Activated effector memory CD4-positive, alpha-beta T cell treated with Interleukin-2 at 50 U/mL for 16 hours (primary cell): ENCODE data around the gene TBXAS1.
"Not testable (repeated sequence)": the region's sequence is repeated elsewhere in the genome, so short reads cannot be mapped to it uniquely, and the experiment has no call there.

ENCODE experiments used
- DNase-seq: peaks from one replicate; pipeline ENCODE4 v3.0.0-alpha.2; 2020

TBXAS1 gene

DNA sequence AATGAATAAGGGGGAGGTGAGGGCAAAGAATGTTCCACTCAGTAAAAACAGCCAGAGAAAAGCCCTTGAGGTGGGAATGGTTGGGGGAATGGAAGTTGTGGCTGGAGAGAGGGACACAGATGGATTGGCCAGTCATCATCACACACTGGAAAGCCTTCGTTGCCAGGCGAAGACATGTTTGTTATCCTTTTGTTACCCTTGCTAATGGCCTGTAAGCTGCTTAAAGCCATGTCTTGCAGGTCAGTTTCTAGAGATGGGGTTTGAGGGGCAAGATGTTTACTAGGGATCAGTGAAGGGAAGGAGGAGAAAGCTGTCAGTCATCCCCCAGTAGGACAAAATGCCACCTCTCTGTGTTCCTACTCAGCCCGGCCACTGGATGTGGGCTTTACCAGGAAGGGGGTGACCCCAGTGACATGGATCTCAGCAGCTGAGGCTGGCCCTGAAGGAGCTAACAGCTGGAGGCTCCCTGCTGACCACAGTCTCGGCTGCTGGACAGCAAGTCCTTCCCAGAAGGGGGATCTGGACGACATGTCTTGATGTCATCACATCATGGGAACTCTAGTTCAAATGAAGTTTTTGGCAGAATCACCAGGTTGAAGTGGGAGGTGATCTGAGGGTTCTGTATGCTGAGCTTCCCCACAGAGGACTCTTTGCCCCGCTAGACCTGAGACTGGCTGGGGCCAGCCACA, 66.2 kb downstream of the TBXAS1 start:
- no peak for DNase-seq

DNA sequence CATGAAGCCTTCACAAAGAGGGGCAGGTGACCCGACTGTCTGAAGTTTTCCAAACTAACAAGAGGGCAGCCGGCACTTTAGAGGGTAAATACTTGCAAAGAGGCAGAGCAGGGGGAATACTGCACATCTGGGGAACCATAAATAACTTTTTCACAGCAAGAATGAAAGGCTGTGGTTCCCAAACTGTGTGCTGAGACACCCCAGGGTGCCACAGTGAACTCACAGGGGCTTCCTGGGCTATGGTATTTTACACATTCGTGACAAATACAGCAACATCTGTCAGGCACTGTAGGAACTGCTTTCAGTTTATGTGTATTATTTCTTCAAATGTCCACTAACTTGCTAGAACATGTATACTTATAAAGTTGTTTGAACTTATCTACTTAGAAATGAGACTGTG, 67.2 kb downstream of the TBXAS1 start:
- DNase-seq: no peak

DNA sequence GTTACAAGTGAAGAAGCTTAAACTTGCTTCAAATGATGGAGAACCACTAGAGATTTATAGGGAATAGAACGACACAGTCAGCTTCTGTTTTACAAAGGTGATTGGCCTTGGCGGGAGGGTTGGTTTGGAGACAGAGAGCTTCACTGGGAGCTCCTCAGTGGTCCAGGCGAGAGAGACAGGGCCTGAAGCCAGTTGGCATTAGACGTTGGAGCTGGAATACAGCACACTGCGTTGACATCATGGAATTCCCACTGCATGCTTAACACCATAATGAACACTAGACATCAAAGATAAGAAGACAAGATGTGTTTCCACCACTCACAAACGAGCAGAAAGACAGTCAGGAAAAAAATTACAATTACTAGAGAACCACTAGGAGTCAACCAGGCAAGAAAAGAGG, 67.8 kb downstream of the TBXAS1 start:
- no peak for DNase-seq

DNA sequence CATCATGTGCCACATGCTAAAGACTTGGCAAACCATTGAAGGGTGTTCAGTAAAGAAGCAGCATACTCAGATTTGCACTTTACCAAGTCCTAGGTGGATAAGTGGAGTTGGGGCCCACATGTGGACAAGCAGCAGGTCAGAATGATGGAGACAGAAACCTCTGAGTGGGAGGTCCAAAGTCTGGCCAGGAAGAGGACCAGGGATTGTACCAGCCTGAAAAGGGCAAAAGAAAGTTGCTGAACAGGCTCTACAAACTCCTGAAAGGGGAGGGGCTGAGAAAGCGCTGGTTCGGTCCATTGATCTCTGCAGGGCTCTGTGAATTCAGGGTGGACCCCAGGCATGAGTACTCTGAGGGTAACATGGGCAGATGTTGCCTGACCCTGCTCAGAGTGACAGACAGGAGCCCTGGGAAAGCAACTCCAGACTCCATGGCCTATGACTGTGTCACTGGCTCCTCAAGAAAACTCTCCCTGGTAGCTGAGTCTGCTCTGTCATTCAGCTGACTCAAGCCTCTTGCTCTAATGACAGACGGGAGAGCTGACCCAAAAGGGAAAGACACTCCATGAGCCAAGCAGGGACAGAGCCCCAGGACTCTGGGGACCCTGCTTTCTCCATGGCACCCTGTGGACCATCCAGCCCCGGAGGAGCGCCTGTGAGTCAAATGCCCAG, 68.5 kb downstream of the TBXAS1 start:
- no peak for DNase-seq

DNA sequence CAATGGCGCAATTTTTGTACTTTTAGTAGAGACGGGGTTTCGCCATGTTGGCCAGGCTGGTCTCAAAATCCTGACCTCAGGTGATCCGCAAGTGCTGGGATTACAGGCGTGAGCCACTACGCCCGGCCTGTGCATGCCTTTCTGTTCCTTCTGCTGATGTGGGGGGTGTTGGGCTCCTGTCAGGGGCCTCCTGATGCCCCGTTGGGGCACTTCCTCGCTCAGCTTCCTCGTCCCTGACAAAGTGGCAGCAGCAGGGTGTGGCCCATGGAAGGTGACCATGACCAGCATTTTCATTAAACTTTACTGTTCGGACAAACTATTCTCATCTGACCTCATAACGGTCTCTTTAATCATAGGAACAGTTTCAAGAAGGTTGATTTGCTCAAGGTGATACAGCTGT, 69.4 kb downstream of the TBXAS1 start:
- no peak for DNase-seq

DNA sequence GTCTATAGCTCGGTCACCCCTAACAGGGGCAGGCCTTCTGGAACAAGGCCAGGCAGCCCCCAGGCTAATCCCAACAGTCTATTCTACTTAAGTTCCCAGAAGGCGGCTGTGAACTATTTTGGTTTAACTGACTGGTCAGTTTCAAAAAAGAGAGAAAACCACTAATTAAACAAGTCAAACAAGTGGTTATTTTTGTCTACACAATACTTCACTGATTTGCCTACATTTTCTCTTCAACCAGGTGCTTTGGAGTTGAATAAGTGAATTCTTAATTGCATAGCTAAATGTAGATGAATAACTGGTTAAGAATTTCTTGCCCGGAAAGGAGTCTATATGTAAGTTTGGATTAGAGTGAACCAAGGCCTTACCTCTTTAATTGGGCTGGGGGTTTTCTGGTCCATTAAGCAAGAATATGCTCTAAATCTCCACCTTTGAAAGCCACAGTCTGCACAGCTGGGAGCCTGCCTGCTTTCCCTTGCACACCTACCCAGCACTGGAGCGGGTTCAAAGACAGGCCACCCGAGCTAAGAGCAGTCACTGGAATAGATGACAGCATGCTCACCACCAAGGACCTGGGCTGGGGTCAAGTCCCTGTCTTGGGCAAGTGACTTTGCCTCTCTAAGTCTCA, 70.4 kb downstream of the TBXAS1 start:
- no peak for DNase-seq

DNA sequence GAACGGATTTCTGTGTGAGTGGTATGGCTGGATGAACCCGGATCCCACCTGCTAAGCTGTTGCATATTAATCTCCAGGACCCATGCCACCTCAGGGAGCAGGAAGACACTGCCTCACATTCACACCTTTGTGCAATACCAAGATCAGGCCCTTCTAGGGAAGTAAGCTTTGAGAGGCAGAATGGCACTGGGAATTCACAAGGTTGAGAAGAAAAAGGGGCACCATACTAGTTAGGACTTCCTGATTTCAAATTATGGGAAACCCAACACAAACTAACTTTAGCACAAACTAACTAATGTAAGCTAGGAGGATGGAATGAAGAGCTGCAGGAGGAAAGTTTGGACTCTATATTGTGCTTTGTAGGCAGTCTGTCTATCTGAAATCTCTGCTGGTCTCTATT, 71.3 kb downstream of the TBXAS1 start:
- DNase-seq: no peak

DNA sequence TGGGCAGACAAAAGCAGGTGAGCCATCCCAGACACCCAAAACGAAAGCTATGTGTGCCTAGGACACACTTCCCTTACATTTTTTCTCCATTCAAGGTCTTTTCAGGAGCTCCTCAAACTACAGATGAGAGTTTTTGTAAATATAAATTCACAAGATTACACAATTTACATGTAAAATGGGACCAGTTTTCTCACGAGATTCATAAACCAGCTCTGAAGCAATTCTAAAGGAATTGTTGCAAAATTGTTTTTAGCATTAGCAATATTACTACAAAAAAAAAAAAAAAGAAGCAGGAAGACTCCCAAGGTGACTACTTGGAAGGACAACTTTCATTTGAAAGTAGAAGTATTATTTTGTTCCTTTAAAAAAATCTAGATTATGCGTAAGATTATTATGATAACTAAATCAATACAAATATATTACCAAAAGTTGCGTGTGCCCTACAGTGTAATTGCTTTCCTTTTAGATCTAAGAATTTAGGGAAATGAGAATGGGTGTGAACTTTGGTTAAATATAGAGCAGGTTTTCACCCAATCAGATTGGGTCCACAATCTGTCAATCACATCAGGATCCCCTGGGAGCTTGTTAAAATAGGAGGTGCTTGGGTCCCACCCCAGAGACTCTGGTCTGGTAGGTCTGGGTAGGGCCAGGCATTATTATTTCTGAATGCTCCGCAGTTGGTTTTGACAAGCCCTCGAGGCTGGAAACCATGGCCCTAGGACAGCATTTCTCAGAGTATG, 72.2 kb downstream of the TBXAS1 start:
- no peak for DNase-seq

DNA sequence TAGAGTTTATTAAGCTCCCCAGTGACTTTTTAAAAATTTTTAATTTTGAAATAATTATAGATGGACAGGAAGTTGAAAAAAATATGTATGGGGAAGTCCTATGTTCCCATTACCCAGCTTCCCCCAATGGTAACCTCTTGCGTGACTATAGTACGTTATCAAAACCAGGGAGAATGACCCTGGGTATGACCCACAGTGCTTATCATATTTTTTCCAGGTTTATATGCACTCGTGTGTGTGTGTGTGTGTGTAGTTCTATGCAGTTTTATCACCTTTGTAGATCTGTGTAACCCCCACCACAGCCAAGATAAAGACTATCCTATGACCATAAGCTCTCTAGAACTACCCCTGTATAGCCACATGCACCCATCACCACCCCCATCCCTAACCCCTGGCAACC, 72.8 kb downstream of the TBXAS1 start:
- no peak for DNase-seq

DNA sequence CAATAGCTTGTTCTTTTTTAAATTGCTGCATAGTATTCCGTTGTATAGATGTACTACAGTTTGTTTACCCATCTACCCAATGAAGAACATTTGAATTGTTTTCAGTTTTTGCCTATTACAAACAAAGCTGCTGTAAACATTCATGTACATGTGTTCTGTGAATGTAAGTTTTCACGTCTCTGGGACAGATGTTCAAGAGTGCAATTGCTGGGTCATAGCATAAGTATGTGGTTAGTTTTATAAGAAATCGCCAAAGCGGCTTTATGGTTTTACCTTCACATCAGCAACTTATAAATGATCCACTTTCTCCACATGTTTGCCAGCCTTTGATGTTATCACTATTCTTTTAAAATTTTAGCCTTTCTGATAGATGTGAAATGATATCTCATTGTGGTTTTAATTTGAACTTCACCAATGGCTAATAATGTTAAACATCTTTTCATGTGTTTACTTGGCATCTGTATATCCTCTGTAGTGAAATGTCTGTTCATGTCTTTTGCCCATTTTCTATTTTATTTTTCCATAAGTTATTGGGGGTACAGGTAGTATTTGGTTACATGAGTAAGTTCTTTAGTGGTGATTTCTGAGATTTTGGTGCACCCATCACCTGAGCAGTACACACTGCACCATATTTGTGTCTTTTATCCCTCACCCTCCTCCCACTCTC, 73.5 kb downstream of the TBXAS1 start:
- no peak for DNase-seq

DNA sequence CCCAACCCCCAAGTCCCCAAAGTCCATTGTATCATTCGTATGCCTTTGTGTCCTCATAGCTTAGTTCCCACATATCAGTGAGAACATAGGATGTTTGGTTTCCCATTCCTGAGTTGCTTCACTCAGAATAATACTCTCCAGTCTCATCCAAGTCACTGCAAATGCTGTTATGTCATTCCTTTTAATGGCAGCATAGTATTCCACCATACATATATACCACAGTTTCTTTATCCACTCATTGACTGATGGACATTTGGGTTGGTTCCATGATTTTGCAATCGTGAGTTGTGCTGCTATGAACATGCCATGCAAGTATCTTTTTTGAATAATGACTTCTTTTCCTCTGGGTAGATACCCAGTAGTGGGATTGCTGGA, 74.0 kb downstream of the TBXAS1 start:
- not testable (repeated sequence) for DNase-seq

DNA sequence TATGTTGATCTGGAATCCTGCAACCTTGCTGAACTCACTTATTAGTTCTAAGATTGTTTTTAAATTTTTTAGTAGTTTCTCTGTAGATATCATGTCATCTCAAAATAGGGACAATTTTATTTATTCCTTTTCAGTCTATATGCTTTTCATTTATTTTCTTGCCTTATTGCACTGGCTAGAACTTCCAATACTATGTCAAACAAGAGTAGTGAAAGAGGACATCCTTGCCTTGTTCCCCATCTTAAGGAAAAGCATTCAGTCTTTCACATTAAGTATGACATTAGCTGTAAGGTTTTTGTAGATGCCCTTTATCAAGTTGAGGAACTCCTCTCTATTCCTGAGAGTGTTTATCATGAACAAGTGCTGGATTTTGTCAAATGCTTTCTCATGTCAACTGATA, 77.8 kb downstream of the TBXAS1 start:
- no peak for DNase-seq

DNA sequence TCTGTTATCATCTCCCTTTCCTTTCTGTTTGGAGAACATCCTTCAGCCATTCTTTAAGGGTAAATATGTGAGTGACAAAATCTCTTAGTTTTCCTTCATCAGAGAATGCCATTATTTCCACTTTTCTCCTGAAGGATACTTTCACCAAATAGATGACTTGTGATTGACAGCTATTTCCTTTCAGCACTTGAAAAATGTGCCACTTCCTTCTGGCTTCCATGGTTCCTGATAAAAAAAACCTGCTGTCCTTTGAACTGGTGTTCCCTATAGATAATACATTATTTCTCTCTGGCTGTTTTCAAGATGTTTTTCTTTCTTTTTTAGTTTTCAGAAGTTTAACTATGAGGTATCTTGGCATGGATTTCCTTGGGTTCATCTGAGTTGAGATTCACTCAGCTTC, 79.7 kb downstream of the TBXAS1 start:
- no peak for DNase-seq

DNA sequence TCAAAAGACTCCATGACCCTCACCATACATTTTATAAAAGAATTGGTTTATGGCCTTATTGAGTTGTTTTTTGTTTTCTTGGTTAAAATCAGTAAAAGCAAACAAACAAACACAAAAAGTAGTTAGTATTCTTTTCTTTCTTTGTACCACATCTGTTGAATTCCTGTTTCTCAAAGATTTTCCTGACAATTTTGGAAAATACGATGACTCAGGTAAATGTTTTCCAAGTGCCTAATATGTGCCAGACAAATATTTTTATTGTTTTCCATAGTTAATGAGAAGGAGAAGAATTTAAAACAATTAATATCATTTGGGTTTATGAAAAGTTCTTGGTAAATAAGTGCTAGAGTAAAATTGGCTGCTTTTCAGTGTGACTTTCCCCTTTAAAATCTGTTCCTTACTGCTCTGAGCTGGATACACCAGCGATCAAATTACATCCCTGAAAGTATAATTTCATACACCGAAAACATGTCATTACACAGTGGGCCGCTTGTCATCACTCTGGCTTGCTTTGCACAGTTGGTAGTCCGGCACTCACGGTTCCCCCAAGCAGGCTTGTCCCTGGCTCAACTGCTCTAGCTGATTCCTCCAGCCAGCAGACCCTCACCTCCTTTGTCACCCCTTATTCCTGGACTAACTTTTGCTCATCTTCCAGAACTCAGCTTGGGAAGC, 80.5 kb downstream of the TBXAS1 start:
- no peak for DNase-seq

DNA sequence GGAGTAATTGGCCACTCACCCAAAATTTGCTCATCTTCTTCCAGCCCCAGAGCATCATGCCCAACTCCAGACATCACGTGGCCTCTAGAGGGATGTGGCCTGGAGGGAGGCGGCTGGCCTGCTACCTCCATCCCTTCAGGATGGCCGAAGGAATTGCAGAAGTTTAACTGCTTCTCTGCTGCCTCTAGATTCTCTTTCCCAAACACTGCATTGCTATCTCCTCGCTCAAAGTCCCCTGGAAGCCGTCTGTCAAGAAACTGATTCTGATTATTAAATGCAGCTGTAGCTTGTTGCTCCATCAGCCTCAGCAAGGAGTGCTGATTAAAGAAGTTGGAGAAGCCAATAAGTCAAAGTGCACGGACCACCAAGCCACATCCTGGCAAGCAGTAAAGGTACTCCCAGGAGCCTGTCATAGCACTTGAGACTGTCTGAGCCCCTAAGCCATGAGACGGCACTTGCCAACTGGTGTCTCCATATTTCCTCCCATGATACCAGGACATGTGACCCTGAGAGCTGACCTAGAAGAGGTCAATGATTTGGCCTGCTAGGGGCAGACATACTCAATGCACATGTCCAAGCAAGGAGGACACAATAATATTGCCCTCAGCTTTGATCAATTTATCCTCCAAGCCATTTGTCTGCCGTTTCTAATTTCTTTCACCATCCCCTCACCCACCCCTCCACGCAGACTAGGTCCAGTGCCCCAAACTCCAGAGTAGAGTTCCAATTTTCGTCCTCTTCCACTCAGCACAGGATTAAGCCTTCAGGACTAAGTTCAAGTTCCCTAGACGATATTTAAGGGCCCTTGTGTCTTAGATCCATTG, 84.2 kb downstream of the TBXAS1 start:
- DNase-seq: no peak

DNA sequence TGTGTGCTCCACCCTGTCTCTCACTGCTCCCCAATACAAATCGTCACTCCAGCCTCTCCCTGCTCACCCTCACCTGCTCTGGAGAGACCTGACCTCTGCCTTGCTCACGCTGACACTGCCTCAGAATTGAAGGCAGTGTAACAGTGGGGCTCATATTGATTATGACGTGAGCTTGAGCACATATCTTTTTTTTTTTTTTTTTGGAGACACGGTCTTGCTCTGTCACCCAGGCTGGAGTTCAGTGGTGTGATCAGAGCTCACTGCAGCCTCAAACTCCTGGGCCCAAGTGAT, 84.7 kb downstream of the TBXAS1 start:
- DNase-seq: no peak

DNA sequence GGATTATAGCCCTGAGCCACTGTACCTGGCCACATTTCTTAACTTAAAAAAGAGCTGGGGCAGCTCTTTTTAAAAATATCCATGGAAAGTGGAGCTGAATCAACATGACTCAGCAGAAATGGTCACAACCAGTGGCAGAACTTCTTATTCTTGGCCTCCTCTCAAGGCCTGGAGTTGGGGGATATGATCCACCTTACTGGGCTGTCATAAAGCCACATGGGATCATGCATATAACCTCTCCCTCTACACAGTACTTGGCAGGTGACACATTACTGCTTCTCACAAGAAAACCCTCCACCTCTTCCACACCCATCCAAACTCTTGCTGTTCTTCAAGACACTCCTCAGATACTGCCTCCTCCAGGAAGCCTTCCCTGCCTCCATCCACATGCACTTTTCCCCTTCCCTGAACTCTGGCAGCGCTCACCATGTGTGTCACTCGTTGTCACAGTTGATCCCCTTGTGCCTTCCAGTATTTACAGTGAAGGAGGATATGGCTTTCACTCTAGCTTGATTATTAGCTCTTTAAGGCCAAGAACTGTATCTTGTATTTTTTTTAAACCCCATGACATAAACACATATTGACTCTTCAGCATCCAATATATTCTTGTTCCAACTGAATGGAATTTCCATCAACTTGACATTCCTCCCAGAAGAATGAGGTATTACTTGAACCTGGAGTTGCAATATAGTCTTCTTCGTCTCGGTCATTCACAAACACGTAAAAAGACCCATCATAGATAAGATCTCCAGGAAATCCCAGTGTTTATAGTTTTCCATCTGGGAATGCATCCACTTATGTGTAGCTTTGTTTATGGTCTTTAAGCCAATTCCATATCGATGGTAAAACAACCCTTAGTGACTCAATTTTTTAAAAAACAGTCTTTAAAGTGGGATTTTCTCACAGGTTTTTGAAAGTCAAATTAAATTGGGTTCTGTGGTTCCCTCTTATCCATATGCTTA, 85.5 kb downstream of the TBXAS1 start:
- DNase-seq: no peak

DNA sequence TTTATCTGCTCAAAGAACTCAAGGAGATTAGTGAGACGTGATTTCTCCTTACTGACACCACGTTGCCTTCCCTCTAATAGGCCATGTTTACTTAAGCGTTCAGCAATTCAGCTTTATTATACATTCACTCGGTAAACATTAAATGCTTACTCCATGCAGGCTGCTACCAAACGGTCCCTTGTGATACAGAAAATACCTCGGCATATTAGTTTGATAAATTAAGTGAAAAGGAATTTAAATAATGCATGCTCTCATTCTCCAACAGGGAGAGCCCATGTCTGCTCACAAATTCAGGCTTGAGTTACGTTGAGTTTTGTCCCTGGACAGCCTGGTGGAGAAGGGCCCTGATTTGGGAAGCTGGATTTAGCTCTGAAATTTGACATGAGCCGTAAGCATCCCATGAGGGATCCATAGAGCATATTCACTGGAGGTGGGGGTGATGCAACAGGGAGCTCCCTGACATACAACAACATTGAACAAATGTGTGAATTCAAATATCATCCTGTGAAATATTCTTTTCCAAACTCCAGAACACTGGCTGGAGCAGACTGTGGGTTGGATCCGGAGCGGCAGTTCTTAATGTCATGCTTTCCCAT, 86.3 kb downstream of the TBXAS1 start:
- no peak for DNase-seq

DNA sequence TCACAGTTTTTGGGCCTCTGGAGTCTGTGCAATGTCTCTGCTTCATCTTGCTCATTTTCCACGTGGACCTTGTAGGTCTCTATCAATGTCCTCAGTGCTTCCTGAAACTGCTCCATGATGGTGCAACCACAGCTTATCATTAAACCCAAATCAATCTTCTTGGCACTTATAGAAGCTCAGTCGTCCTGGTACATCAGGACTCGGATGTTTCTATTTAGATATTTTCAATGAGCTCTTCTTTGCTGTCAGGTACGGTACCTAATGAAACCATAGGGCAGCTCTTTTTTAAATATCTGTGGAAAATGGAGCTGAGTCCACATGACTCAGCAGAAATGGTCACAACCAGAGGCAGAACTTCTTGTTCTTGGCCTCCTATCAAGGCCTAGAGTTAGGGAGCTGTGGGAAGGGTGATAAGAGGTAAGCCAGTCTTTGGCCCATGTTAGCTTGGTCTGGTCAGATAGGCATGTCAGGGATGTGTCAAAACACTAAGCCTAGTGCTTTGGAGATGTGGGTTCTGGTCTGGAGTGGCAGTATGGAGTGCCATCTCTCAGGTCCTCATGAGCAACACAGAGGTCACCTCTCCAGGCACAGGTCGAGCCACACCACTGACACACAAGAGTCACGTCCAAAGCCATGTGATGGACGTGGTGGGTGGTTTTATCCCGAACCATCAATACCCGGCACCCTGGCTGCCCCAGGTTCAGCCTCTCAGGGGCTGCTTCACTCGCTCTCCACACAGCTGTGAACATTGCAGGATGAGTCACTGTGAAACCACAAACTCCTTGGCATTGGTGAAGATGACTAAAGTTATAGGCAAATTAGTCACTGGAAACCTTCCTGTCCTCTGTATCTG, 87.0 kb downstream of the TBXAS1 start:
- DNase-seq: peak; percentile 34
